Testis (tissue), 3 donors: ENCODE measurements around the gene ANKH. TPM values are rescaled to one million over a fixed set of nuclear protein-coding genes. Genes with fewer than 3 reads are reported as not detected.

Source experiments
- DNase-seq: peaks from one replicate; pipeline ENCODE4 v3.0.0-alpha.2; 2019
- H3K27ac ChIP-seq, 2 donors: fragments of 200-600 bp; sonication (generic); one replicate each; pipeline ENCODE4 v1.5.1; 2019
- H3K27me3 ChIP-seq: fragments of 200-600 bp; sonication (generic); one replicate; pipeline ENCODE4 v1.5.1; 2019
- H3K36me3 ChIP-seq: fragments of 200-600 bp; sonication (generic); one replicate; pipeline ENCODE4 v1.5.1; 2017; ENCODE audit warnings: low read depth; ENCODE audit errors: missing control alignments
- H3K4me1 ChIP-seq: fragments of 200-600 bp; sonication (generic); one replicate; pipeline ENCODE4 v1.5.1; 2019
- H3K4me3 ChIP-seq, 2 donors: fragments of 200-600 bp; sonication (generic); one replicate each; pipeline ENCODE4 v1.5.1; 2017 to 2019
- H3K9me3 ChIP-seq: fragments of 200-600 bp; sonication (generic); one replicate; pipeline ENCODE4 v1.5.1; 2017
- CTCF ChIP-seq, 3 experiments: fragments of 450-650 bp in 2 of 3; fragments of 200-600 bp in 1 of 3; sonication (generic) in 1 of 3; IDR thresholded peaks; one replicate each; pipeline ENCODE4 v1.5.1; 2016 to 2019; ENCODE audit warnings: antibody characterized with exemption in 3 of 3, mild to moderate bottlenecking in 2 of 3, moderate library complexity in 1 of 3
- POLR2A ChIP-seq: fragments of 450-650 bp; IDR thresholded peaks from one replicate; pipeline ENCODE4 v1.6.1; 2017; ENCODE audit warnings: antibody characterized with exemption, mild to moderate bottlenecking, moderate library complexity
- WGBS, 2 donors: methylation state at CpG; one replicate each; pipeline ENCODE4 v1.1.5; 2018; 5-methylcytosine and 5-hydroxymethylcytosine counted together
- intact Hi-C: fragments of 100-400 bp; cut with DNase I; formaldehyde crosslinking; loops from one replicate; pipeline ENCODE4 v1.15.1; 2023; ENCODE audit warnings: low total_unique reads
- polyA plus RNA-seq: library from polyadenylated mRNA; stranded (reverse); fragments of 350-450 nt; fragmentation: Illumina TruSeq; extraction: RNeasy Lipid Tissue Mini Kit (QIAGEN cat#74804); gene quantifications from one replicate; pipeline ENCODE4 v1.2.3, GENCODE V29; 2014; ENCODE audit warnings: low read depth, low replicate concordance; ENCODE audit not compliant: insufficient read depth
- total RNA-seq, 2 donors: library from RNA; depleted of rRNA; stranded (reverse); fragments of >200 nt; gene quantifications; one replicate each; pipeline ENCODE4 v1.2.3, GENCODE V29; 2016

The ANKH gene
- total and polyA plus RNA-seq, 3 donors from 2014 or later, result 14.3 to 16.2 (median 15.8) TPM

GRCh38 chr5:14675865-14676300 is 195.7 kb downstream of the ANKH start:
- H3K9me3 ChIP-seq, result no peaks in the 10 kb centered on the region
- DNase-seq, result no peak
- TF ChIP-seq POLR2A (no peak), CTCF (IDR thresholded peaks at IDR 0.05) (no peak)
- no peaks in the 10 kb centered on the region for H3K4me1 ChIP-seq
- 90% methylated on average over 6 of the region's 6 CpGs for WGBS, 2 donors
- H3K27ac ChIP-seq, result no peak overlapping the region
- no peak overlapping the region for H3K4me3 ChIP-seq
- no peaks in the 10 kb centered on the region for H3K36me3 ChIP-seq
- intact Hi-C loops, result no loop called here
- no peaks in the 10 kb centered on the region for H3K27me3 ChIP-seq

- Histone ChIP-seq H3K36me3 (no peaks in the 10 kb centered on the region), H3K4me1 (no peaks in the 10 kb centered on the region), H3K27me3 (no peaks in the 10 kb centered on the region), H3K4me3 (no peak overlapping the region), H3K27ac (no peak overlapping the region), H3K9me3 (no peaks in the 10 kb centered on the region)
- DNase-seq, result no peak
- TF ChIP-seq POLR2A (no peak), CTCF (IDR thresholded peaks at IDR 0.05) (no peak)
- 78 to 86% methylated on average over 8 of the region's 8 CpGs for WGBS, 2 donors
- intact Hi-C loops, result no loop called here
Observed at GRCh38 chr5:14674983-14675854, 196.4 kb downstream of the ANKH start.

- H3K4me3 ChIP-seq, result no peak overlapping the region
- DNase-seq, result no peak
- no peak overlapping the region for H3K27ac ChIP-seq
- no peaks in the 10 kb centered on the region for H3K36me3 ChIP-seq
- H3K9me3 ChIP-seq, result no peaks in the 10 kb centered on the region
- TF ChIP-seq POLR2A, result no peak
- TF ChIP-seq CTCF (IDR thresholded peaks at IDR 0.05), result no peak
- H3K4me1 ChIP-seq, result no peaks in the 10 kb centered on the region
- H3K27me3 ChIP-seq, result no peaks in the 10 kb centered on the region
- intact Hi-C loops, result no loop called here
- 89 to 92% methylated on average over 3 of the region's 3 CpGs for WGBS, 2 donors
Observed at GRCh38 chr5:14673443-14673842, 198.1 kb downstream of the ANKH start.

GRCh38 chr5:14672484-14673394 is 198.8 kb downstream of the ANKH start:
- H3K27me3 ChIP-seq, result no peaks in the 10 kb centered on the region
- H3K36me3 ChIP-seq, result no peaks in the 10 kb centered on the region
- WGBS, 2 donors, result 89 to 90% methylated on average over 9 of the region's 9 CpGs
- H3K27ac ChIP-seq, result no peak overlapping the region
- no peak for DNase-seq
- no peaks in the 10 kb centered on the region for H3K9me3 ChIP-seq
- no peak overlapping the region for H3K4me3 ChIP-seq
- TF ChIP-seq POLR2A (no peak), CTCF (IDR thresholded peaks at IDR 0.05) (no peak)
- intact Hi-C loops, result no loop called here
- H3K4me1 ChIP-seq, result no peaks in the 10 kb centered on the region
